Tibial artery (tissue), 4 donors: ENCODE results near the gene WNT11.

ENCODE experiments used
- DNase-seq, 2 donors: peaks; one replicate each; pipeline ENCODE4 v3.0.0-alpha.2; 2019
- H3K27ac ChIP-seq, 2 donors: fragments of 200-600 bp; sonication (generic) in 1 of 2; 1 replicate in 1 of 2; 2 replicates in 1 of 2; pipeline ENCODE4 v1.5.1; 2018 to 2019; ENCODE audit warnings: mild to moderate bottlenecking in 1 of 2
- H3K27me3 ChIP-seq, 2 donors: fragments of 200-600 bp; sonication (generic) in 1 of 2; one replicate each; pipeline versions ENCODE4 v1.5.1 to v1.6.0; 2016 to 2019
- H3K36me3 ChIP-seq, 3 donors: fragments of 200-600 bp; sonication (generic) in 2 of 3; one replicate each; pipeline ENCODE4 v1.5.1; 2016 to 2019; ENCODE audit warnings: mild to moderate bottlenecking in 2 of 3
- H3K4me1 ChIP-seq, 4 donors: fragments of 200-600 bp; sonication (generic) in 2 of 4; 1 replicate in 3 of 4; 2 replicates in 1 of 4; pipeline ENCODE4 v1.5.1; 2016 to 2019
- H3K4me3 ChIP-seq, 2 donors: fragments of 200-600 bp; sonication (generic) in 1 of 2; 1 replicate in 1 of 2; 2 replicates in 1 of 2; pipeline ENCODE4 v1.5.1; 2018 to 2019; ENCODE audit warnings: mild to moderate bottlenecking in 2 of 2
- H3K9me3 ChIP-seq, 3 donors: fragments of 200-600 bp; sonication (generic) in 1 of 3; one replicate each; pipeline ENCODE4 v1.5.1; 2016 to 2019
- CTCF ChIP-seq, 2 experiments: fragments of 200-600 bp in 1 of 2; fragments of 450-650 bp in 1 of 2; IDR thresholded peaks; one replicate each; pipeline ENCODE4 v1.5.1; 2017 to 2019; ENCODE audit warnings: antibody characterized with exemption in 2 of 2, mild to moderate bottlenecking in 1 of 2, moderate library complexity in 1 of 2
- intact Hi-C: fragments of 100-400 bp; cut with DNase I; formaldehyde crosslinking; loops from one replicate; pipeline ENCODE4 v1.15.0; 2023; ENCODE audit warnings: low total_unique reads

Gene WNT11

DNA sequence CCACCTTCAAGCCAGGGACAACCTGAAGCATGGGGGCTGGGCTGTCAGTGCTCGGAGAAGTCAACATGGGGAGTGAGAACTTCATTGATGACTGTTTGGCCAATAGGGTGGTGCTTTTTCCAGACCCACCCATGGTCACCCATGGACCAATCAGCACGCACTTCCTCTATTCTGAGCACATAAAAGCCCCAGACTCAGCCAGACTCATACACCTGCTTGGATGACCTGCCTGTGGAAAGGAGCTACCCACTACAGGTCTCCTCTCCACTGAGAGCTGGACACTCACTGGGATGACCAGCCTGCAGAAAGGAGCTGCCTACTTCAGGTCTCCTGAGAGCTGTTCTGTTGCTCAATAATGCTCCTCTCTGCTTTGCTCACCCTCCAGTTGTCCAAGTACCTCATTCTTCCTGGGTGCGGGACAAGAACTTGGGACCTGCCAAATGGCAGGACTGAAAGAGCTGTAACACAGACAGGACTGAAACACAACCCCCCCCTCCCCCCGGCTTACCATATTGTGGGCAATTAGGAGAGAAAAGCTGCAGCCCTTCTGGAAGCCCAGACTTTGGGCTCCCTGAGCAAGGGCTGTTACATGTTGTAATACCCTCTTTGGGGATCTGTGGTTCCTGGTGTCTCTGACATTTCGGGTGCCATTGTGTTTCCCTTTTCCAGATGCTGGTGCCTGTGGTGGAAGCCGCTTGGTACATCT is 44.4 kb upstream of the WNT11 start:
- no peak for DNase-seq

GRCh38 chr11:76249195-76249741 is 43.0 kb upstream of the WNT11 start:
- TF ChIP-seq CTCF (IDR thresholded peaks at IDR 0.05): no peak
- H3K36me3 ChIP-seq: no peaks in the 10 kb centered on the region
- intact Hi-C loops: no loop called here
- no peak overlapping the region for H3K4me3 ChIP-seq
- peaks cover 0 to 6% (median 0%) of the 10 kb centered on the region in 4 donors for H3K4me1 ChIP-seq
- peaks cover 0 to 4% of the 10 kb centered on the region in 2 donors for H3K27me3 ChIP-seq
- H3K9me3 ChIP-seq: no peaks in the 10 kb centered on the region
- no peak overlapping the region for H3K27ac ChIP-seq
- DNase-seq: no peak

More for the DNA sequence above, 44.4 kb upstream of the WNT11 start:
- Histone ChIP-seq H3K27ac (no peak overlapping the region), H3K4me3 (no peak overlapping the region), H3K27me3 (peaks cover 0 to 8% of the 10 kb centered on the region in 2 donors), H3K36me3 (no peaks in the 10 kb centered on the region), H3K4me1 (peaks cover 0 to 6% (median 0%) of the 10 kb centered on the region in 4 donors), H3K9me3 (no peaks in the 10 kb centered on the region)
- intact Hi-C loops: no loop called here
- no peak for TF ChIP-seq CTCF (IDR thresholded peaks at IDR 0.05)

GRCh38 chr11:76248210-76248609 is 41.9 kb upstream of the WNT11 start:
- DNase-seq: no peak
- Histone ChIP-seq H3K4me3 (no peak overlapping the region), H3K4me1 (peaks cover 0 to 6% (median 0%) of the 10 kb centered on the region in 4 donors), H3K9me3 (no peaks in the 10 kb centered on the region), H3K27ac (no peak overlapping the region), H3K27me3 (peaks cover 0 to 12% of the 10 kb centered on the region in 2 donors), H3K36me3 (no peaks in the 10 kb centered on the region)
- no peak for TF ChIP-seq CTCF (IDR thresholded peaks at IDR 0.05)
- intact Hi-C loops: no loop called here

- Histone ChIP-seq H3K4me3 (no peak overlapping the region), H3K9me3 (no peaks in the 10 kb centered on the region), H3K4me1 (peaks cover 0 to 6% (median 0%) of the 10 kb centered on the region in 4 donors), H3K27me3 (peaks cover 0 to 20% of the 10 kb centered on the region in 2 donors), H3K27ac (no peak overlapping the region), H3K36me3 (no peaks in the 10 kb centered on the region)
- intact Hi-C loops: no loop called here
- DNase-seq: no peak
- TF ChIP-seq CTCF (IDR thresholded peaks at IDR 0.05): no peak
Measured at GRCh38 chr11:76247091-76247490, 40.8 kb upstream of the WNT11 start.

DNA sequence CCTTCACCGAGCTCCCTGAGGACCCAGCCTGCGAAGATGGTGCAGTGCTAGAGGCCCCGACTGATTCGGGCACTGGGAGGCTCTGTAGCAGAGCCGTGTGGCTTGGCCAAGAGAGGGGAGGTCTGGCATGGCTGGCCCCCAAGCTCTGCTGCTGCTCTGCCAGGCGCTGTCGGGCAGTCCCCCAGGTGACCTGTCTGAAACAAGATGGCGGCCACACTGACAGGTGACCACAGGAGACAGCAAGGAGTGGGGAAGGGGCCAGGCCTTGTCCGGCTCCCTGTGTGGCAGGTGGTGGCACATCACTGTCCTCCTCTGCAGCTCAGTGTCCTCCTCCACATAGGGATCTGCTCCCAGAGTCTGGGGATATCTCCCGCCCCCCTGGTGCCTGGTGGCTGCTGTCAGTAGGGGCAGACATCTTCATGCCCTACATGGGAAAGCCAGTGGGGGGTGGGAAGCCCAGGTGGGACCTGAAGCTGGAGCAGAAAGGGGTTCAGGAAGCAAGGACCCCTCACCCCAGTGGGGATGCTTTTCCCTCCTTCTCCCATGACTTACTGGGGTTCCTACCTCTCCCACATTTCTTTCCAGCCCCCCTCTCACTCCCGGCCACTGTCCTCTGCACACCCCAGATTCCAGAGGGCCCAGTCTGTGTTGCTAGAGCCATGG is 40.1 kb upstream of the WNT11 start:
- no peak for TF ChIP-seq CTCF (IDR thresholded peaks at IDR 0.05)
- Histone ChIP-seq H3K4me3 (no peak overlapping the region), H3K9me3 (no peaks in the 10 kb centered on the region), H3K27me3 (peaks cover 0 to 21% of the 10 kb centered on the region in 2 donors), H3K4me1 (peaks cover 0 to 6% (median 0%) of the 10 kb centered on the region in 4 donors), H3K27ac (no peak overlapping the region), H3K36me3 (no peaks in the 10 kb centered on the region)
- intact Hi-C loops: no loop called here
- DNase-seq: no peak
